ENCODE measurements around the gene FGFR4.

FGFR4 gene

GRCh38 chr5:177116631-177117373 lies 30.1 kb downstream of the FGFR4 start:
- DNase-seq (ENCODE audit: extremely low read depth, low read depth): peak; percentile 40
- no peak for TF ChIP-seq CTCF (IDR thresholded peaks at IDR 0.05; ENCODE audit: low read depth, low read length)

- DNase-seq (ENCODE audit: extremely low read depth, low read depth): no peak
- no peak for TF ChIP-seq CTCF (IDR thresholded peaks at IDR 0.05; ENCODE audit: low read depth, low read length)
These were observed 30.8 kb downstream of the FGFR4 start for GRCh38 chr5:177117441-177118045.

GRCh38 chr5:177122566-177122965 lies 35.9 kb downstream of the FGFR4 start:
- no peak for DNase-seq (ENCODE audit: extremely low read depth, low read depth)
- TF ChIP-seq CTCF (IDR thresholded peaks at IDR 0.05; ENCODE audit: low read depth, low read length): no peak

GRCh38 chr5:177123789-177124485 lies 37.2 kb downstream of the FGFR4 start:
- TF ChIP-seq CTCF (IDR thresholded peaks at IDR 0.05; ENCODE audit: low read depth, low read length): no peak
- DNase-seq (ENCODE audit: extremely low read depth, low read depth): no peak

- DNase-seq (ENCODE audit: extremely low read depth, low read depth): no peak
- TF ChIP-seq CTCF (IDR thresholded peaks at IDR 0.05; ENCODE audit: low read depth, low read length): no peak
These were observed 37.8 kb downstream of the FGFR4 start for GRCh38 chr5:177124486-177124991.

GRCh38 chr5:177126771-177127170 lies 40.1 kb downstream of the FGFR4 start:
- no peak for DNase-seq (ENCODE audit: extremely low read depth, low read depth)
- no peak for TF ChIP-seq CTCF (IDR thresholded peaks at IDR 0.05; ENCODE audit: low read depth, low read length)

- no peak for DNase-seq (ENCODE audit: extremely low read depth, low read depth)
These were observed 41.9 kb downstream of the FGFR4 start for GRCh38 chr5:177128551-177128981.

More at GRCh38 chr5:177128551-177128981, 41.9 kb downstream of the FGFR4 start:
- no peak for TF ChIP-seq CTCF (IDR thresholded peaks at IDR 0.05; ENCODE audit: low read depth, low read length)
